SU-DHL-6 (cell line): ENCODE results near the gene TMEM168.
"Not testable (repeated sequence)": the region's sequence is repeated elsewhere in the genome, so short reads cannot be mapped to it uniquely, and the experiment has no call there.

Source experiments
- CTCF ChIP-seq: fragments of 200-600 bp; sonication (generic); IDR thresholded peaks from one replicate; pipeline ENCODE4 v1.5.1; 2017; ENCODE audit warnings: antibody characterized with exemption, mild to moderate bottlenecking, low read length, moderate library complexity; ENCODE audit not compliant: insufficient read depth, poor library complexity, severe bottlenecking
- EZH2phosphoT487 ChIP-seq: fragments of 200-600 bp; sonication (generic), shearing (Covaris generic); conservative IDR thresholded peaks from 2 replicates; pipeline ENCODE4 v1.6.1; 2018; ENCODE audit warnings: mild to moderate bottlenecking, antibody characterized with exemption, low read length, moderate library complexity, mixed read lengths

GRCh38 chr7:112796552-112796951 is 6.4 kb upstream of the TMEM168 start:
- TF ChIP-seq CTCF, EZH2phosphoT487: not testable (repeated sequence)
